Activated CD8-positive, alpha-beta memory T cell treated with anti-CD3 and anti-CD28 coated beads, Interleukin-2, amount 50 U/mL, for 4 hours (primary cell): ENCODE results near the gene SPAG17.
A peak's percentile ranks its signal among the peaks of the same experiment; 100 is the strongest.
"Not testable (repeated sequence)": the region's sequence is repeated elsewhere in the genome, so short reads cannot be mapped to it uniquely, and the experiment has no call there.

Experiments used
- DNase-seq: peaks from one replicate; pipeline ENCODE4 v3.0.0-alpha.2; 2020

SPAG17 gene

GRCh38 chr1:117967477-117967876 lies 217.6 kb downstream of the SPAG17 start:
- DNase-seq = no peak

GRCh38 chr1:117964290-117965038 lies 220.6 kb downstream of the SPAG17 start:
- no peak for DNase-seq

GRCh38 chr1:117959364-117959763 lies 225.7 kb downstream of the SPAG17 start:
- DNase-seq = no peak

- DNase-seq = no peak
Measured at GRCh38 chr1:117952386-117952785, 232.6 kb downstream of the SPAG17 start.

GRCh38 chr1:117942293-117942692 lies 242.7 kb downstream of the SPAG17 start:
- DNase-seq = no peak

- no peak for DNase-seq
Measured at GRCh38 chr1:117933769-117934168, 251.3 kb downstream of the SPAG17 start.

GRCh38 chr1:117932576-117932975 lies 252.5 kb downstream of the SPAG17 start:
- DNase-seq = no peak

GRCh38 chr1:117930484-117930883 lies 254.5 kb downstream of the SPAG17 start:
- DNase-seq = no peak

- no peak for DNase-seq
Measured at GRCh38 chr1:117930173-117930447, 254.9 kb downstream of the SPAG17 start.

- DNase-seq = peak; percentile 94
Measured at GRCh38 chr1:117929343-117930172, 255.5 kb downstream of the SPAG17 start, which contains the start of the genes GDAP2 and WDR3. GDAP2 (minus strand) TSS chr1:117929621; CDS start chr1:117920357, 9,264 bp downstream. WDR3 (plus strand) TSS chr1:117929739; CDS start chr1:117933320, 3,581 bp downstream.

GRCh38 chr1:117928881-117929342 lies 256.1 kb downstream of the SPAG17 start:
- DNase-seq = peak; percentile 36

- DNase-seq = no peak
Measured at GRCh38 chr1:117925981-117926380, 259.0 kb downstream of the SPAG17 start.

GRCh38 chr1:117922717-117923116 lies 262.3 kb downstream of the SPAG17 start:
- DNase-seq = not testable (repeated sequence)

- DNase-seq = no peak
Measured at GRCh38 chr1:117921991-117922390, 263.0 kb downstream of the SPAG17 start.

GRCh38 chr1:117919376-117919775 lies 265.7 kb downstream of the SPAG17 start:
- no peak for DNase-seq

- DNase-seq = no peak
Measured at GRCh38 chr1:117911051-117911450, 274.0 kb downstream of the SPAG17 start.

- no peak for DNase-seq
Measured at GRCh38 chr1:117905019-117905418, 280.0 kb downstream of the SPAG17 start.

- DNase-seq = no peak
Measured at GRCh38 chr1:117904485-117904884, 280.5 kb downstream of the SPAG17 start.
